ENCODE data around the gene DPF3. TPM values are rescaled to one million over a fixed set of nuclear protein-coding genes. Genes with fewer than 3 reads are reported as not detected.

Gene DPF3
- total and polyA plus RNA-seq, 2 experiments from 2014 or later = 6.8 to 7.9 TPM

GRCh38 chr14:72625689-72626088 lies 268.2 kb downstream of the DPF3 start:
- Histone ChIP-seq H3K9me3 (ENCODE audit: low read depth) (peaks cover 7% of the 10 kb centered on the region), H3K36me3 (ENCODE audit: low read depth) (0 out of 2 replicates have a peak, but pooled peaks cover 15% of the 10 kb centered on the region), H3K9ac (no peak overlapping the region), H3K4me3 (no peak overlapping the region), H3K9me2 (ENCODE audit: insufficient read depth) (no peaks in the 10 kb centered on the region), H3K27ac (no peak overlapping the region), H3K4me2 (ENCODE audit: unreplicated experiment) (no peak overlapping the region), H3K4me1 (ENCODE audit: insufficient read depth) (no peaks in the 10 kb centered on the region), H3K27me3 (replicated peaks; ENCODE audit: insufficient read depth) (no peaks in the 10 kb centered on the region), H2AFZ (no peak overlapping the region), H3F3A (ENCODE audit: insufficient read depth) (no peaks in the 10 kb centered on the region), H4K20me1 (ENCODE audit: insufficient read depth) (no peaks in the 10 kb centered on the region), H3K79me2 (ENCODE audit: insufficient read depth) (no peaks in the 10 kb centered on the region)
- DNase-seq = no peak
- WGBS, 2 experiments (ENCODE audit: low coverage in 1 of 2, low lambda C conversion rate in 2 of 2, missing lambda C conversion rate in 2 of 2) = 89 to 93% methylated on average over 2 of the region's 2 CpGs
- TF ChIP-seq EZH2phosphoT487 (IDR thresholded peaks at IDR 0.05; ENCODE audit: insufficient read depth, low read depth) (no peak), EZH2 (IDR thresholded peaks at IDR 0.05; ENCODE audit: insufficient read depth, poor library complexity, severe bottlenecking) (no peak)
- in situ Hi-C loops (cut with MboI) = no loop called here

- no peak overlapping the region for H3K4me2 ChIP-seq (ENCODE audit: unreplicated experiment)
- in situ Hi-C loops (cut with MboI) = no loop called here
- H3K4me1 ChIP-seq (ENCODE audit: insufficient read depth) = peaks cover 9% of the 10 kb centered on the region; the same call in 1 of the 2 replicates
- 0 out of 2 replicates have a peak, but pooled peaks cover under 1% of the 10 kb centered on the region for H3F3A ChIP-seq (ENCODE audit: insufficient read depth)
- H3K9ac ChIP-seq = no peak overlapping the region
- no peaks in the 10 kb centered on the region for H3K79me2 ChIP-seq (ENCODE audit: insufficient read depth)
- H3K27me3 ChIP-seq (replicated peaks; ENCODE audit: insufficient read depth) = no peaks in the 10 kb centered on the region
- no peak overlapping the region for H3K27ac ChIP-seq
- no peaks in the 10 kb centered on the region for H3K9me2 ChIP-seq (ENCODE audit: insufficient read depth)
- no peak for TF ChIP-seq EZH2 (IDR thresholded peaks at IDR 0.05; ENCODE audit: insufficient read depth, poor library complexity, severe bottlenecking)
- no peak for TF ChIP-seq EZH2phosphoT487 (IDR thresholded peaks at IDR 0.05; ENCODE audit: insufficient read depth, low read depth)
- H3K4me3 ChIP-seq = no peak overlapping the region
- DNase-seq = no peak
- no peaks in the 10 kb centered on the region for H4K20me1 ChIP-seq (ENCODE audit: insufficient read depth)
- no peak overlapping the region for H2AFZ ChIP-seq
- no peaks in the 10 kb centered on the region for H3K9me3 ChIP-seq (ENCODE audit: low read depth)
- H3K36me3 ChIP-seq (ENCODE audit: low read depth) = 0 out of 2 replicates have a peak, but pooled peaks cover 3% of the 10 kb centered on the region
- whole genome bisulfite sequencing, 2 experiments (ENCODE audit: low coverage in 1 of 2, low lambda C conversion rate in 2 of 2, missing lambda C conversion rate in 2 of 2) = 62 to 66% methylated on average over 6 of the region's 6 CpGs
These were observed 272.4 kb downstream of the DPF3 start for GRCh38 chr14:72621387-72622065.

- TF ChIP-seq EZH2 (IDR thresholded peaks at IDR 0.05; ENCODE audit: insufficient read depth, poor library complexity, severe bottlenecking) (no peak), EZH2phosphoT487 (IDR thresholded peaks at IDR 0.05; ENCODE audit: insufficient read depth, low read depth) (no peak)
- H3K36me3 ChIP-seq (ENCODE audit: low read depth) = no peaks in the 10 kb centered on the region
- peaks cover 10% of the 10 kb centered on the region; the same call in 1 of the 2 replicates for H3F3A ChIP-seq (ENCODE audit: insufficient read depth)
- WGBS, 2 experiments (ENCODE audit: low coverage in 1 of 2, low lambda C conversion rate in 2 of 2, missing lambda C conversion rate in 2 of 2) = 79 to 82% methylated on average over 10 of the region's 10 CpGs
- in situ Hi-C loops (cut with MboI) = no loop called here
- no peak overlapping the region for H3K4me2 ChIP-seq (ENCODE audit: unreplicated experiment)
- no peak overlapping the region for H2AFZ ChIP-seq
- no peak overlapping the region for H3K9ac ChIP-seq
- DNase-seq = no peak
- no peak overlapping the region for H3K4me3 ChIP-seq
- peaks cover 20% of the 10 kb centered on the region for H3K4me1 ChIP-seq (ENCODE audit: insufficient read depth)
- H3K27ac ChIP-seq = no peak overlapping the region
- H3K9me3 ChIP-seq (ENCODE audit: low read depth) = no peaks in the 10 kb centered on the region
- H3K27me3 ChIP-seq (replicated peaks; ENCODE audit: insufficient read depth) = no peaks in the 10 kb centered on the region
- H4K20me1 ChIP-seq (ENCODE audit: insufficient read depth) = no peaks in the 10 kb centered on the region
- H3K9me2 ChIP-seq (ENCODE audit: insufficient read depth) = no peaks in the 10 kb centered on the region
- H3K79me2 ChIP-seq (ENCODE audit: insufficient read depth) = no peaks in the 10 kb centered on the region
These were observed 274.0 kb downstream of the DPF3 start for GRCh38 chr14:72619881-72620280.

GRCh38 chr14:72619111-72619571 lies 274.8 kb downstream of the DPF3 start:
- Histone ChIP-seq H3K4me1 (ENCODE audit: insufficient read depth) (peaks cover 21% of the 10 kb centered on the region), H3K27me3 (replicated peaks; ENCODE audit: insufficient read depth) (no peaks in the 10 kb centered on the region), H3K36me3 (ENCODE audit: low read depth) (no peaks in the 10 kb centered on the region), H3F3A (ENCODE audit: insufficient read depth) (peaks cover 10% of the 10 kb centered on the region; the same call in 1 of the 2 replicates), H4K20me1 (ENCODE audit: insufficient read depth) (no peaks in the 10 kb centered on the region), H2AFZ (0 out of 2 replicates have a peak overlapping the region, but pooled peaks have one; percentile 42), H3K4me3 (no peak overlapping the region), H3K9me2 (ENCODE audit: insufficient read depth) (no peaks in the 10 kb centered on the region), H3K4me2 (ENCODE audit: unreplicated experiment) (no peak overlapping the region), H3K9me3 (ENCODE audit: low read depth) (no peaks in the 10 kb centered on the region), H3K79me2 (ENCODE audit: insufficient read depth) (no peaks in the 10 kb centered on the region), H3K9ac (no peak overlapping the region), H3K27ac (no peak overlapping the region)
- WGBS, 2 experiments (ENCODE audit: low coverage in 1 of 2, low lambda C conversion rate in 2 of 2, missing lambda C conversion rate in 2 of 2) = 61 to 75% methylated on average over 8 of the region's 8 CpGs
- TF ChIP-seq EZH2phosphoT487 (IDR thresholded peaks at IDR 0.05; ENCODE audit: insufficient read depth, low read depth) = no peak
- TF ChIP-seq EZH2 (IDR thresholded peaks at IDR 0.05; ENCODE audit: insufficient read depth, poor library complexity, severe bottlenecking) = no peak
- in situ Hi-C loops (cut with MboI) = no loop called here
- DNase-seq = peak; percentile 53

Measured in GM23248 (cell line).